Thyroid gland (tissue), 4 donors: ENCODE results near the gene SCUBE3.

ENCODE experiments used
- CTCF ChIP-seq, 6 experiments: fragments of 200-600 bp in 3 of 6; fragments of 450-650 bp in 3 of 6; sonication (generic) in 3 of 6; IDR thresholded peaks; one replicate each; pipeline ENCODE4 v1.5.1; 2016 to 2019; ENCODE audit warnings: antibody characterized with exemption in 6 of 6, mild to moderate bottlenecking in 2 of 6, inconsistent platforms in 1 of 6, moderate library complexity in 1 of 6
- POLR2A ChIP-seq, 2 donors: fragments of 450-650 bp; IDR thresholded peaks; one replicate each; pipeline ENCODE4 v1.6.1; 2017; ENCODE audit warnings: antibody characterized with exemption in 2 of 2, mild to moderate bottlenecking in 2 of 2, moderate library complexity in 1 of 2

- TF ChIP-seq CTCF (IDR thresholded peaks at IDR 0.05) (no peak), POLR2A (IDR thresholded peaks at IDR 0.05) (no peak)
Observed at GRCh38 chr6:35191889-35192288, 21.9 kb upstream of the SCUBE3 start.
